HepG2 (cell line): ENCODE results near the gene NPR3. TPM values are rescaled to one million over a fixed set of nuclear protein-coding genes. Genes with fewer than 3 reads are reported as not detected.

Source experiments
- ATAC-seq: fragments of 200-7000 bp; cut with Tn5 transposase; 3 replicates; pipeline ENCODE4 v1.9.1; 2020; ENCODE audit warnings: mild to moderate bottlenecking, moderate library complexity
- BruUV-seq: library from RNA; stranded (reverse); fragments of 400-500 nt; replicated peaks from 2 replicates; lab custom pipeline; 2021; lab: Mats Ljungman, UMichigan
- CTCF ChIA-PET: fragments of 300-600 bp; formaldehyde crosslinking; extraction: SDS; loops from one replicate; lab custom pipeline; 2021; ENCODE audit warnings: low total read pairs, inconsistent platforms, low intra/inter-chr PET ratio; lab: Yijun Ruan, JAX
- POLR2A ChIA-PET: fragments of 350-600 bp; sonication (Branson Sonifier 250); formaldehyde crosslinking; loops from one replicate; lab custom pipeline; 2020; ENCODE audit warnings: antibody characterized with exemption, inconsistent platforms; lab: Yijun Ruan, JAX
- DNase-seq: peaks from one replicate; pipeline ENCODE4 v3.0.0-alpha.2; 2015; ENCODE audit warnings: low spot score
- FAIRE-seq: peaks from 3 replicates; lab custom pipeline; 2011; peaks lifted over from hg19 to GRCh38; lab: Jason Lieb, UNC
- H2AFZ ChIP-seq: one replicate; pipeline ENCODE4 v1.6.1; 2011; ENCODE audit warnings: low read length, inconsistent platforms
- H3K27ac ChIP-seq: fragments of 300-600 bp; 3 replicates; pipeline ENCODE4 v1.8.0; 2011; ENCODE audit warnings: mixed run types, mild to moderate bottlenecking, mixed read lengths, low read length, inconsistent platforms; ENCODE audit not compliant: insufficient read depth; ENCODE audit errors: extremely low read length
- H3K27me3 ChIP-seq, 2 experiments: fragments of 200-600 bp in 1 of 2; 2 replicates in 1 of 2; 3 replicates in 1 of 2; pipeline versions ENCODE4 v1.6.0 to v1.8.0; 2011; ENCODE audit warnings: low read length in 2 of 2, mild to moderate bottlenecking in 2 of 2, moderate library complexity in 2 of 2, inconsistent platforms in 1 of 2; ENCODE audit not compliant: insufficient read depth in 2 of 2, control insufficient read depth in 1 of 2
- H3K36me3 ChIP-seq, 2 experiments: fragments of 200-600 bp in 1 of 2; replicated peaks in 1 of 2; 2 replicates in 1 of 2; 3 replicates in 1 of 2; pipeline versions ENCODE4 v1.5.1 to v1.8.0; 2011; ENCODE audit warnings: low read length in 2 of 2, inconsistent platforms in 1 of 2; ENCODE audit not compliant: insufficient read depth in 2 of 2, control insufficient read depth in 1 of 2
- H3K4me1 ChIP-seq: 2 replicates; pipeline ENCODE4 v1.5.1; 2012; ENCODE audit warnings: low read length, inconsistent platforms; ENCODE audit not compliant: insufficient read depth
- H3K4me2 ChIP-seq: 2 replicates; pipeline ENCODE4 v1.6.0; 2011; ENCODE audit warnings: low read depth, low read length, inconsistent platforms
- H3K4me3 ChIP-seq, 3 experiments: fragments of 200-600 bp in 1 of 3; sonication (generic), shearing (Covaris generic) in 1 of 3; replicated peaks in 1 of 3; 2 replicates each; pipeline ENCODE4 v1.5.1; 2011 to 2016; ENCODE audit warnings: low read length in 3 of 3, inconsistent platforms in 2 of 3, low read depth in 2 of 3, mild to moderate bottlenecking in 2 of 3, control low read depth in 1 of 3, mixed read lengths in 1 of 3; ENCODE audit not compliant: insufficient read depth in 1 of 3
- H3K79me2 ChIP-seq: one replicate; pipeline ENCODE4 v1.6.1; 2011; ENCODE audit warnings: low read length, inconsistent platforms; ENCODE audit not compliant: insufficient read depth
- H3K9ac ChIP-seq: 2 replicates; pipeline ENCODE4 v1.6.0; 2011; ENCODE audit warnings: mild to moderate bottlenecking, low read depth, low read length, inconsistent platforms; ENCODE audit not compliant: insufficient read depth
- H3K9me3 ChIP-seq: 2 replicates; pipeline ENCODE4 v1.5.1; 2012; ENCODE audit warnings: mild to moderate bottlenecking, low read length
- H4K20me1 ChIP-seq: 2 replicates; pipeline ENCODE4 v1.6.0; 2011; ENCODE audit warnings: inconsistent platforms, mild to moderate bottlenecking, low read length, moderate library complexity; ENCODE audit not compliant: insufficient read depth
- CEBPG ChIP-seq: IDR thresholded peaks from 2 replicates; pipeline ENCODE4 v1.6.1; 2016
- FOXA3 ChIP-seq: IDR thresholded peaks from 2 replicates; pipeline ENCODE4 v1.6.1; 2016; ENCODE audit warnings: missing genetic modification reagents, missing compliant biosample characterization
- FOXO1 ChIP-seq: sonication (generic); formaldehyde crosslinking; IDR thresholded peaks from 2 replicates; pipeline ENCODE4 v1.4.0; 2020; ENCODE audit warnings: missing genetic modification reagents
- HIVEP1 ChIP-seq: sonication (generic); formaldehyde crosslinking; IDR thresholded peaks from 2 replicates; pipeline ENCODE4 v1.4.0; 2020; ENCODE audit warnings: mild to moderate bottlenecking, missing genetic modification reagents
- MAX ChIP-seq: IDR thresholded peaks from 2 replicates; pipeline ENCODE4 v1.6.1; 2012; ENCODE audit warnings: inconsistent platforms
- PHF5A ChIP-seq: IDR thresholded peaks from one replicate; pipeline ENCODE4 v1.6.1; 2018; ENCODE audit warnings: low read depth, missing genetic modification reagents; ENCODE audit not compliant: unreplicated experiment
- SALL2 ChIP-seq: sonication (generic); formaldehyde crosslinking; IDR thresholded peaks from 2 replicates; pipeline ENCODE4 v1.8.1; 2023; ENCODE audit warnings: mild to moderate bottlenecking, missing genetic modification reagents, inconsistent platforms
- ZMYM2 ChIP-seq: sonication (generic); formaldehyde crosslinking; IDR thresholded peaks from 2 replicates; pipeline ENCODE4 v1.8.0; 2022; ENCODE audit warnings: mild to moderate bottlenecking, missing genetic modification reagents
- ZNF136 ChIP-seq: sonication (generic); formaldehyde crosslinking; IDR thresholded peaks from 2 replicates; pipeline ENCODE4 v1.8.1; 2022; ENCODE audit warnings: low read depth, mild to moderate bottlenecking, moderate library complexity, missing genetic modification reagents
- ZNF232 ChIP-seq: sonication (generic); formaldehyde crosslinking; IDR thresholded peaks from 2 replicates; pipeline ENCODE4 v1.4.0; 2020; ENCODE audit warnings: missing genetic modification reagents, borderline replicate concordance
- ZNF34 ChIP-seq: sonication (generic); formaldehyde crosslinking; IDR thresholded peaks from 2 replicates; pipeline ENCODE4 v1.4.0; 2020; ENCODE audit warnings: mild to moderate bottlenecking, missing genetic modification reagents, borderline replicate concordance
- ZNF484 ChIP-seq: sonication (generic); formaldehyde crosslinking; IDR thresholded peaks from 2 replicates; pipeline ENCODE4 v1.5.1; 2020; ENCODE audit warnings: mild to moderate bottlenecking, low read depth, missing genetic modification reagents, borderline replicate concordance
- ZNF572 ChIP-seq: sonication (generic); formaldehyde crosslinking; IDR thresholded peaks from 2 replicates; pipeline ENCODE4 v1.5.1; 2020; ENCODE audit warnings: mild to moderate bottlenecking, missing genetic modification reagents
- ZNF619 ChIP-seq: sonication (generic); formaldehyde crosslinking; IDR thresholded peaks from 2 replicates; pipeline ENCODE4 v1.4.0; 2020; ENCODE audit warnings: mild to moderate bottlenecking, missing genetic modification reagents
- ZNF879 ChIP-seq: sonication (generic); formaldehyde crosslinking; IDR thresholded peaks from 2 replicates; pipeline ENCODE4 v1.8.1; 2023; ENCODE audit warnings: missing genetic modification reagents
- WGBS: methylation state at CpG from one replicate; pipeline ENCODE4 v1.1.6; 2017; ENCODE audit warnings: low lambda C conversion rate; 5-methylcytosine and 5-hydroxymethylcytosine counted together
- in situ Hi-C: cut with HindIII; loops from 2 replicates; pipeline ENCODE4 v1.10.0; 2017; ENCODE audit warnings: low pct_unique_long_range_greater_than_20kb; ENCODE audit not compliant: extremely low pct_ligation_motif_present
- intact Hi-C: fragments of 100-400 bp; cut with micrococcal nuclease; formaldehyde crosslinking; loops from one replicate; pipeline ENCODE4 v1.10.0; 2022; ENCODE audit not compliant: unreplicated experiment
- polyA plus RNA-seq, 8 experiments: library from polyadenylated mRNA; depleted of rRNA in 3 of 8; stranded (reverse) in 7 of 8; unstranded in 1 of 8; fragments of >200 nt; fragmentation: Illumina TruSeq in 4 of 8; extraction: Trizol in 4 of 8; gene quantifications; 2 replicates each; pipeline versions ENCODE4 v1.2.1 to v1.2.3, GENCODE V29; 2011 to 2016; ENCODE audit warnings: low read depth in 4 of 8, missing spikeins in 1 of 8, mixed read lengths in 1 of 8; ENCODE audit not compliant: insufficient read depth in 1 of 8
- total RNA-seq, 5 experiments: library from RNA; depleted of rRNA; stranded (reverse); fragments of >200 nt; fragmentation: Illumina TruSeq; extraction: Trizol; gene quantifications; 2 replicates each; pipeline ENCODE4 v1.2.3, GENCODE V29; 2016; ENCODE audit warnings: low read depth in 1 of 5
- TF ChIP-seq, protein P1 (sequence below): sonication (generic); formaldehyde crosslinking; IDR thresholded peaks from 2 replicates; pipeline ENCODE4 v1.4.0; 2020; ENCODE audit warnings: missing genetic modification reagents
- TF ChIP-seq, protein P2 (sequence below): sonication (generic); formaldehyde crosslinking; IDR thresholded peaks from 2 replicates; pipeline ENCODE4; 2020; ENCODE audit warnings: missing genetic modification reagents, mild to moderate bottlenecking, borderline replicate concordance
- TF ChIP-seq, protein P3 (sequence below): IDR thresholded peaks from 2 replicates; pipeline ENCODE4 v1.6.1; 2016; ENCODE audit warnings: control low read depth

NPR3 gene
- total and polyA plus RNA-seq, 2 of the 13 experiments (the other 11 are each of a cell fraction or from before 2014, with no cell fraction given), result 0.01 TPM; not detected in 1

- H3K27ac ChIP-seq, result no peak overlapping the region
- H3K4me2 ChIP-seq, result no peak overlapping the region
- BruUV-seq, result no TSS peak
- FAIRE-seq (no peak), ATAC-seq (no peak), DNase-seq (no peak)
- H3K4me1 ChIP-seq, result no peaks in the 10 kb centered on the region
- ChIA-PET CTCF (no interaction called here), POLR2A (no interaction called here)
- H3K4me3 ChIP-seq, result no peak overlapping the region
- 0 out of 5 replicates have a peak, but pooled peaks cover 0 to 18% of the 10 kb centered on the region in 2 experiments for H3K27me3 ChIP-seq
- in situ Hi-C loops, result no loop called here
- intact Hi-C loops, result no loop called here
- 29% methylated on average over 1 of the region's 1 CpG for WGBS
- H3K36me3 ChIP-seq, result no peaks in the 10 kb centered on the region
- H3K79me2 ChIP-seq, result no peaks in the 10 kb centered on the region
- no peak overlapping the region for H2AFZ ChIP-seq
- no peak overlapping the region for H3K9ac ChIP-seq
- H3K9me3 ChIP-seq, result no peaks in the 10 kb centered on the region
- no peaks in the 10 kb centered on the region for H4K20me1 ChIP-seq
- TF ChIP-seq FOXO1 (no peak), HIVEP1 (no peak), PHF5A (no peak), FOXA3 (CRISPR knock-in tag) (no peak), ZNF484 (CRISPR knock-in tag) (no peak), ZNF879 (no peak), ZNF619 (CRISPR knock-in tag) (no peak), ZNF232 (CRISPR knock-in tag) (no peak), ZNF572 (CRISPR knock-in tag) (no peak), ZNF34 (CRISPR knock-in tag) (no peak), SALL2 (CRISPR knock-in tag) (no peak), ZMYM2 (no peak), ZNF136 (CRISPR knock-in tag) (no peak), CEBPG (CRISPR knock-in tag) (no peak), MAX (no peak)
- TF ChIP-seq, protein P1, sequence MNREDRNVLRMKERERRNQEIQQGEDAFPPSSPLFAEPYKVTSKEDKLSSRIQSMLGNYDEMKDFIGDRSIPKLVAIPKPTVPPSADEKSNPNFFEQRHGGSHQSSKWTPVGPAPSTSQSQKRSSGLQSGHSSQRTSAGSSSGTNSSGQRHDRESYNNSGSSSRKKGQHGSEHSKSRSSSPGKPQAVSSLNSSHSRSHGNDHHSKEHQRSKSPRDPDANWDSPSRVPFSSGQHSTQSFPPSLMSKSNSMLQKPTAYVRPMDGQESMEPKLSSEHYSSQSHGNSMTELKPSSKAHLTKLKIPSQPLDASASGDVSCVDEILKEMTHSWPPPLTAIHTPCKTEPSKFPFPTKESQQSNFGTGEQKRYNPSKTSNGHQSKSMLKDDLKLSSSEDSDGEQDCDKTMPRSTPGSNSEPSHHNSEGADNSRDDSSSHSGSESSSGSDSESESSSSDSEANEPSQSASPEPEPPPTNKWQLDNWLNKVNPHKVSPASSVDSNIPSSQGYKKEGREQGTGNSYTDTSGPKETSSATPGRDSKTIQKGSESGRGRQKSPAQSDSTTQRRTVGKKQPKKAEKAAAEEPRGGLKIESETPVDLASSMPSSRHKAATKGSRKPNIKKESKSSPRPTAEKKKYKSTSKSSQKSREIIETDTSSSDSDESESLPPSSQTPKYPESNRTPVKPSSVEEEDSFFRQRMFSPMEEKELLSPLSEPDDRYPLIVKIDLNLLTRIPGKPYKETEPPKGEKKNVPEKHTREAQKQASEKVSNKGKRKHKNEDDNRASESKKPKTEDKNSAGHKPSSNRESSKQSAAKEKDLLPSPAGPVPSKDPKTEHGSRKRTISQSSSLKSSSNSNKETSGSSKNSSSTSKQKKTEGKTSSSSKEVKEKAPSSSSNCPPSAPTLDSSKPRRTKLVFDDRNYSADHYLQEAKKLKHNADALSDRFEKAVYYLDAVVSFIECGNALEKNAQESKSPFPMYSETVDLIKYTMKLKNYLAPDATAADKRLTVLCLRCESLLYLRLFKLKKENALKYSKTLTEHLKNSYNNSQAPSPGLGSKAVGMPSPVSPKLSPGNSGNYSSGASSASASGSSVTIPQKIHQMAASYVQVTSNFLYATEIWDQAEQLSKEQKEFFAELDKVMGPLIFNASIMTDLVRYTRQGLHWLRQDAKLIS (CRISPR knock-in tag), result no peak
- TF ChIP-seq, protein P2, sequence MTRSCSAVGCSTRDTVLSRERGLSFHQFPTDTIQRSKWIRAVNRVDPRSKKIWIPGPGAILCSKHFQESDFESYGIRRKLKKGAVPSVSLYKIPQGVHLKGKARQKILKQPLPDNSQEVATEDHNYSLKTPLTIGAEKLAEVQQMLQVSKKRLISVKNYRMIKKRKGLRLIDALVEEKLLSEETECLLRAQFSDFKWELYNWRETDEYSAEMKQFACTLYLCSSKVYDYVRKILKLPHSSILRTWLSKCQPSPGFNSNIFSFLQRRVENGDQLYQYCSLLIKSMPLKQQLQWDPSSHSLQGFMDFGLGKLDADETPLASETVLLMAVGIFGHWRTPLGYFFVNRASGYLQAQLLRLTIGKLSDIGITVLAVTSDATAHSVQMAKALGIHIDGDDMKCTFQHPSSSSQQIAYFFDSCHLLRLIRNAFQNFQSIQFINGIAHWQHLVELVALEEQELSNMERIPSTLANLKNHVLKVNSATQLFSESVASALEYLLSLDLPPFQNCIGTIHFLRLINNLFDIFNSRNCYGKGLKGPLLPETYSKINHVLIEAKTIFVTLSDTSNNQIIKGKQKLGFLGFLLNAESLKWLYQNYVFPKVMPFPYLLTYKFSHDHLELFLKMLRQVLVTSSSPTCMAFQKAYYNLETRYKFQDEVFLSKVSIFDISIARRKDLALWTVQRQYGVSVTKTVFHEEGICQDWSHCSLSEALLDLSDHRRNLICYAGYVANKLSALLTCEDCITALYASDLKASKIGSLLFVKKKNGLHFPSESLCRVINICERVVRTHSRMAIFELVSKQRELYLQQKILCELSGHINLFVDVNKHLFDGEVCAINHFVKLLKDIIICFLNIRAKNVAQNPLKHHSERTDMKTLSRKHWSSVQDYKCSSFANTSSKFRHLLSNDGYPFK, result no peak
- TF ChIP-seq, protein P3, sequence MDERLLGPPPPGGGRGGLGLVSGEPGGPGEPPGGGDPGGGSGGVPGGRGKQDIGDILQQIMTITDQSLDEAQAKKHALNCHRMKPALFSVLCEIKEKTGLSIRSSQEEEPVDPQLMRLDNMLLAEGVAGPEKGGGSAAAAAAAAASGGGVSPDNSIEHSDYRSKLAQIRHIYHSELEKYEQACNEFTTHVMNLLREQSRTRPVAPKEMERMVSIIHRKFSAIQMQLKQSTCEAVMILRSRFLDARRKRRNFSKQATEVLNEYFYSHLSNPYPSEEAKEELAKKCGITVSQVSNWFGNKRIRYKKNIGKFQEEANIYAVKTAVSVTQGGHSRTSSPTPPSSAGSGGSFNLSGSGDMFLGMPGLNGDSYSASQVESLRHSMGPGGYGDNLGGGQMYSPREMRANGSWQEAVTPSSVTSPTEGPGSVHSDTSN, result no peak
Measured at GRCh38 chr5:32754284-32754683, 43.2 kb downstream of the NPR3 start.
